Nephron (organoid): ENCODE results near the gene DOK5.

Experiments used
- H3K27ac Mint-ChIP-seq, 3 experiments: 2 replicates each; pipeline ENCODE4 v1.8.0; 2020; ENCODE audit warnings: mixed read lengths in 3 of 3, mild to moderate bottlenecking in 2 of 3, moderate library complexity in 1 of 3
- H3K27me3 Mint-ChIP-seq: 2 replicates; pipeline ENCODE4 v1.8.0; 2021; ENCODE audit warnings: low read depth, mild to moderate bottlenecking, moderate library complexity, mixed read lengths
- H3K36me3 Mint-ChIP-seq: 2 replicates; pipeline ENCODE4 v1.8.0; 2020; ENCODE audit warnings: low read depth, mixed read lengths
- H3K4me1 Mint-ChIP-seq: 2 replicates; pipeline ENCODE4 v1.8.0; 2020; ENCODE audit warnings: mixed read lengths
- H3K4me3 Mint-ChIP-seq, 3 experiments: 2 replicates each; pipeline ENCODE4 v1.8.0; 2020; ENCODE audit warnings: mild to moderate bottlenecking in 3 of 3, mixed read lengths in 3 of 3, moderate library complexity in 2 of 3
- H3K9me3 Mint-ChIP-seq: 2 replicates; pipeline ENCODE4 v1.8.0; 2020; ENCODE audit warnings: mixed read lengths
- CTCF ChIP-seq, 3 experiments: fragments of 200-600 bp; sonication (generic); IDR thresholded peaks; one replicate each; pipeline ENCODE4 v1.5.0; 2021; ENCODE audit warnings: antibody characterized with exemption in 3 of 3; ENCODE audit not compliant: unreplicated experiment in 3 of 3

DOK5 gene

GRCh38 chr20:54545676-54546358, 70.4 kb downstream of the DOK5 start:
- Mint-ChIP-seq H3K27me3 (no peaks in the 10 kb centered on the region), H3K36me3 (no peaks in the 10 kb centered on the region), H3K4me3 (no peak overlapping the region), H3K9me3 (peaks cover 7% of the 10 kb centered on the region), H3K27ac (no peak overlapping the region), H3K4me1 (peaks cover 6% of the 10 kb centered on the region)
- no peak for TF ChIP-seq CTCF (IDR thresholded peaks at IDR 0.05; ENCODE audit: unreplicated experiment in 3 of 3)

GRCh38 chr20:54548849-54549248, 73.5 kb downstream of the DOK5 start:
- TF ChIP-seq CTCF (IDR thresholded peaks at IDR 0.05; ENCODE audit: unreplicated experiment in 3 of 3): no peak
- Mint-ChIP-seq H3K36me3 (no peaks in the 10 kb centered on the region), H3K4me1 (peaks cover 6% of the 10 kb centered on the region), H3K27me3 (no peaks in the 10 kb centered on the region), H3K9me3 (no peaks in the 10 kb centered on the region), H3K4me3 (no peak overlapping the region), H3K27ac (no peak overlapping the region)

GRCh38 chr20:54549658-54550326, 74.4 kb downstream of the DOK5 start:
- Mint-ChIP-seq H3K36me3 (no peaks in the 10 kb centered on the region), H3K27ac (no peak overlapping the region), H3K27me3 (no peaks in the 10 kb centered on the region), H3K9me3 (no peaks in the 10 kb centered on the region), H3K4me3 (no peak overlapping the region), H3K4me1 (peaks cover 6% of the 10 kb centered on the region)
- TF ChIP-seq CTCF (IDR thresholded peaks at IDR 0.05; ENCODE audit: unreplicated experiment in 3 of 3): no peak

- TF ChIP-seq CTCF (IDR thresholded peaks at IDR 0.05; ENCODE audit: unreplicated experiment in 3 of 3): no peak
- Mint-ChIP-seq H3K27ac (no peak overlapping the region), H3K27me3 (no peaks in the 10 kb centered on the region), H3K4me3 (no peak overlapping the region), H3K36me3 (no peaks in the 10 kb centered on the region), H3K9me3 (no peaks in the 10 kb centered on the region), H3K4me1 (no peaks in the 10 kb centered on the region)
These were observed 75.5 kb downstream of the DOK5 start for GRCh38 chr20:54550776-54551396.

- no peak for TF ChIP-seq CTCF (IDR thresholded peaks at IDR 0.05; ENCODE audit: unreplicated experiment in 3 of 3)
- Mint-ChIP-seq H3K4me1 (peaks cover 11% of the 10 kb centered on the region), H3K4me3 (no peak overlapping the region), H3K27me3 (no peaks in the 10 kb centered on the region), H3K9me3 (no peaks in the 10 kb centered on the region), H3K36me3 (no peaks in the 10 kb centered on the region), H3K27ac (no peak overlapping the region)
These were observed 78.6 kb downstream of the DOK5 start for GRCh38 chr20:54554006-54554405.
